ENCODE data around the gene CAMTA1.

The CAMTA1 gene

DNA sequence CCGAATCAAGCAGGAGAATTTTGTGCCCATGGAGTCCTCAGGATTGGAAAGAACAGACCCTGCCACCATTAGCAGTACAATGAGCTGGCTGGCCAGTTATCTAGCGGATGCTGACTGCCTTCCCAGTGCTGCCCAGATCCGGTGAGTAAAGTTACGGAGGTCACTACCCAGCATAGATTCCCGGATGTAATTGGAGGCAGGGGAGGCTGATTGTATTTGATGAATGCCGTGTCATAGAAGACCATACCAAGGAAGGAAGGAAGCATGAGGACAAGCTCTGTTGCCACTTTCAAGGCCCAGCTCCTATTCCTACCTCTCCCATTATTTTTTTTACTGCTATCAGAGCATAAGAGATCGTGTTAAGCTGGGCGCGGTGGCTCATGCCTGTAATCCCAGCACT lies 959.6 kb downstream of the CAMTA1 start:
- H3K27ac ChIP-seq (ENCODE audit: low read depth, low read length), result no peak overlapping the region
- no peak overlapping the region for H3K4me3 ChIP-seq (ENCODE audit: low read depth in 1 of 5, low read length in 5 of 5)
- H3K4me1 ChIP-seq (ENCODE audit: control insufficient read depth in 5 of 5, insufficient read depth in 5 of 5, low read length in 5 of 5), result no peaks in the 10 kb centered on the region
- H3K9me3 ChIP-seq (ENCODE audit: control insufficient read depth in 5 of 5, low read length in 5 of 5), result no peaks in the 10 kb centered on the region
- H3K27me3 ChIP-seq (ENCODE audit: control insufficient read depth in 5 of 5, insufficient read depth in 4 of 5, low read length in 5 of 5), result no peaks in the 10 kb centered on the region
- H3K9ac ChIP-seq (ENCODE audit: low read length in 5 of 5), result no peak overlapping the region
- H3K36me3 ChIP-seq (ENCODE audit: control insufficient read depth in 5 of 5, insufficient read depth in 5 of 5, low read length in 5 of 5), result peaks cover 0 to 22% (median 0%) of the 10 kb centered on the region in 5 donors

DNA sequence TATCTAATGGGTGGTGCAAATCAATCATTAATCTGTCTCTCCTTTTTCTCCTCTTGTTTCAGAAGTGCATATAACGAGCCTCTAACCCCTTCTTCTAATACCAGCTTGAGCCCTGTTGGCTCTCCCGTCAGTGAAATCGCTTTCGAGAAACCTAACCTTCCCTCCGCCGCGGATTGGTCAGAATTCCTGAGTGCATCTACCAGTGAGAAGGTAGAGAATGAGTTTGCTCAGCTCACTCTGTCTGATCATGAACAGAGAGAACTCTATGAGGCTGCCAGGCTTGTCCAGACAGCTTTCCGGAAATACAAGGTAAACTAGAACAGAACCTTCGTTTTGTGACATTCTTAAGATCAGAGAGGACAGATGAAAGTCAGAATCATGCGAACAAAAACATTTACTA lies 960.5 kb downstream of the CAMTA1 start:
- no peaks in the 10 kb centered on the region for H3K4me1 ChIP-seq (ENCODE audit: control insufficient read depth in 5 of 5, insufficient read depth in 5 of 5, low read length in 5 of 5)
- H3K9me3 ChIP-seq (ENCODE audit: control insufficient read depth in 5 of 5, low read length in 5 of 5), result no peaks in the 10 kb centered on the region
- peaks cover 0 to 23% (median 0%) of the 10 kb centered on the region in 5 donors for H3K36me3 ChIP-seq (ENCODE audit: control insufficient read depth in 5 of 5, insufficient read depth in 5 of 5, low read length in 5 of 5)
- H3K4me3 ChIP-seq (ENCODE audit: low read depth in 1 of 5, low read length in 5 of 5), result no peak overlapping the region
- H3K9ac ChIP-seq (ENCODE audit: low read length in 5 of 5), result no peak overlapping the region
- H3K27ac ChIP-seq (ENCODE audit: low read depth, low read length), result no peak overlapping the region
- no peaks in the 10 kb centered on the region for H3K27me3 ChIP-seq (ENCODE audit: control insufficient read depth in 5 of 5, insufficient read depth in 4 of 5, low read length in 5 of 5)

DNA sequence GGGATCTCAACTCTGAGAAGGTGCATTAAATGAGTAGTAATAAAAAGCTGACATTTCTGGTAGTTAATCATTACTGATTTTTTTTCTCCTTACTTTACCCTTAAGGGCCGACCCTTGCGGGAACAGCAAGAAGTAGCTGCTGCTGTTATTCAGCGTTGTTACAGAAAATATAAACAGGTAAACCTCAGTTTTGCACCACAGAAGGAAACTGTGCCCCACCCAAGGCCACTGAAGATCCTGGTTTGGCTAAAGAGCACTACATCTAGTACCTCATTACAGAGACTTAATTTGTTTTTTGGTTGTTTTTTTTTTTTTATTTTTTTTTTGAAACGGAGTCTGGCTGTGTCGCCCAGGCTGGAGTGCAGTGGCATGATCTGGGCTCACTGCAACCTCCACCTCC lies 962.4 kb downstream of the CAMTA1 start:
- H3K27ac ChIP-seq (ENCODE audit: low read depth, low read length), result no peak overlapping the region
- H3K36me3 ChIP-seq (ENCODE audit: control insufficient read depth in 5 of 5, insufficient read depth in 5 of 5, low read length in 5 of 5), result peaks cover 0 to 23% (median 0%) of the 10 kb centered on the region in 5 donors
- H3K9me3 ChIP-seq (ENCODE audit: control insufficient read depth in 5 of 5, low read length in 5 of 5), result no peaks in the 10 kb centered on the region
- no peaks in the 10 kb centered on the region for H3K27me3 ChIP-seq (ENCODE audit: control insufficient read depth in 5 of 5, insufficient read depth in 4 of 5, low read length in 5 of 5)
- H3K4me3 ChIP-seq (ENCODE audit: low read depth in 1 of 5, low read length in 5 of 5), result no peak overlapping the region
- peaks cover 0 to 5% (median 3%) of the 10 kb centered on the region in 5 donors for H3K4me1 ChIP-seq (ENCODE audit: control insufficient read depth in 5 of 5, insufficient read depth in 5 of 5, low read length in 5 of 5)
- no peak overlapping the region for H3K9ac ChIP-seq (ENCODE audit: low read length in 5 of 5)

DNA sequence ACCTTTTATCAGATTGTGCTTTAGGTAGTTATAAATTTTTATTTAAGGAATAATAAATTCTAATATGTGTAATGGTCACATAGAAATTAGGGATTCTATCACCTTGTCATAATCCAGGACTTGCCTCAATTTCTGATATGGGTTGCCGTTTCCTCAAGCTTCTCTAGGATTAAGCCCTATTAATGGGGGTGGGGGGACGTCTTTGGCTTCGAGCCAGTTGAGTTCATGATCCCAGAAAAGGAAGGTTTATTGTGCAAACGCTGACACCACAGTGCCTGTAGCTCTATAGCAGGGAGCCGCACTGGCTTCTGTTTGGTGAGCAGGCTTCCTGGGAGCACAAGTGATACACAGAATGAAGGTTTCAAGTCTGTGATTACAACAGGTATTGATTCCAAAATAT lies 963.9 kb downstream of the CAMTA1 start:
- Histone ChIP-seq H3K27me3 (ENCODE audit: control insufficient read depth in 5 of 5, insufficient read depth in 4 of 5, low read length in 5 of 5) (no peaks in the 10 kb centered on the region), H3K9ac (ENCODE audit: low read length in 5 of 5) (no peak overlapping the region), H3K4me3 (ENCODE audit: low read depth in 1 of 5, low read length in 5 of 5) (no peak overlapping the region), H3K9me3 (ENCODE audit: control insufficient read depth in 5 of 5, low read length in 5 of 5) (no peaks in the 10 kb centered on the region), H3K27ac (ENCODE audit: low read depth, low read length) (no peak overlapping the region), H3K36me3 (ENCODE audit: control insufficient read depth in 5 of 5, insufficient read depth in 5 of 5, low read length in 5 of 5) (peaks cover 0 to 23% (median 0%) of the 10 kb centered on the region in 5 donors), H3K4me1 (ENCODE audit: control insufficient read depth in 5 of 5, insufficient read depth in 5 of 5, low read length in 5 of 5) (peaks cover 0 to 15% (median 5%) of the 10 kb centered on the region in 5 donors)

DNA sequence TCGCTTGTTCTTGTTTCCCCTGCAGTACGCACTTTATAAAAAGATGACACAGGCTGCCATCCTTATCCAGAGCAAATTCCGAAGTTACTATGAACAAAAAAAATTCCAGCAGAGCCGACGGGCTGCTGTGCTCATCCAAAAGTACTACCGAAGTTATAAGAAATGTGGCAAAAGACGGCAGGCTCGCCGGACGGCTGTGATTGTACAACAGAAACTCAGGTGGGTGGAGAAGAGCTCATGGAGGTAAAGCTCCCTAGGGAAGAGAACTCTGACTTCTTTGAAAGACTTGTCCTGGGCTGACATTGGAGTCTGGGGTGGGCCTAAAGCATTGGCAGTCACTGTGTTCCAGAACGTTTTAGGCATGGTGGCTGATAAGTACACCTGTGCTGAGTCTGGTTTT lies 965.9 kb downstream of the CAMTA1 start:
- Histone ChIP-seq H3K27me3 (ENCODE audit: control insufficient read depth in 5 of 5, insufficient read depth in 4 of 5, low read length in 5 of 5) (no peaks in the 10 kb centered on the region), H3K9me3 (ENCODE audit: control insufficient read depth in 5 of 5, low read length in 5 of 5) (no peaks in the 10 kb centered on the region), H3K36me3 (ENCODE audit: control insufficient read depth in 5 of 5, insufficient read depth in 5 of 5, low read length in 5 of 5) (peaks cover 0 to 12% (median 0%) of the 10 kb centered on the region in 5 donors), H3K4me1 (ENCODE audit: control insufficient read depth in 5 of 5, insufficient read depth in 5 of 5, low read length in 5 of 5) (peaks cover 0 to 15% (median 5%) of the 10 kb centered on the region in 5 donors), H3K4me3 (ENCODE audit: low read depth in 1 of 5, low read length in 5 of 5) (no peak overlapping the region), H3K9ac (ENCODE audit: low read length in 5 of 5) (no peak overlapping the region), H3K27ac (ENCODE audit: low read depth, low read length) (no peak overlapping the region)

DNA sequence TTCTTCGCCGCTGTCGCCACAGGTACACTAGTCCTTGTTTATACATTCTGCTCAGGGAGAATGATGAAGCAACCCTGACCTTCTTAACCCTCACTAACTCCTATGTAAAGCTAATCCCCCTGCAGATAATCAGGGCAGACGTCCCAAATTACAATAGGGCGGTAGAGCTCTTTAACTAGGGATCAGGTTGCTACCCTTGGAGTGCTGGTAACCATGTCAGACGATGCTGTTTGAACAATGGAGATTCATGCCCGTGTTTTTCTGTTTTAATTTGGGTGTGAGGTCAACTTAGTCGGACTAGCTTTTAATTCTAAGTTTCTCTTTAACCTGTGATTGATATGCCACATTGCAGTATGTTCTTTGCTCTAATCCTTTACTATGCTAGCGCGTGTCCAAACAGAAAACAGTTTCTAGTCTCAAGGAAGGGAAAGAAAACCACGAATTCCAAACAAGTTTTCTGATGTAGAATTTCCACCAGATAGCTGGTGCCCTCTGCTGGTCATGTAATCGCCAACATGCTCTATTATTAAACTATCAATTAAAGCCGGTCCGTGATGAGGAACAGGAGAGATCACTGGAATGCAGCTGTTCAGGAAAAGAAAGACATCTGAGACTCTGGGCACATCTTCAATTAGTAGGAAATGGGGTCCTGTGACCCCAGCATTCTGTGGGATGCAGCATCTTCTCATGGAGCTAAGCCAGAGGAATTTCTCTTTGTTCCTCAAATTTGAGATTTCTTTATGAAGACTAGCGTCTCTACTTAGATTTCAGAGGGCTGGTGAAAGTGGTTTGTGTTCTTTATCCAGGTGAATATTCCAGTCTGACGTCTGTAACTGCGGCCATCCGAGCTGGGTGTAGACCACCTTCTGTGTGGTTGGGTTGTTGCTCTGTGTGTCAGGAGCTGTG lies 967.5 kb downstream of the CAMTA1 start:
- Histone ChIP-seq H3K36me3 (ENCODE audit: control insufficient read depth in 5 of 5, insufficient read depth in 5 of 5, low read length in 5 of 5) (peaks cover 0 to 4% (median 0%) of the 10 kb centered on the region in 5 donors), H3K4me1 (ENCODE audit: control insufficient read depth in 5 of 5, insufficient read depth in 5 of 5, low read length in 5 of 5) (peaks cover 0 to 15% (median 5%) of the 10 kb centered on the region in 5 donors), H3K4me3 (ENCODE audit: low read depth in 1 of 5, low read length in 5 of 5) (peak overlapping the region; percentile 34 to 53 (median 50)), H3K27ac (ENCODE audit: low read depth, low read length) (no peak overlapping the region), H3K9ac (ENCODE audit: low read length in 5 of 5) (peak overlapping the region in 2 of 5 donors; percentile 60 to 73), H3K9me3 (ENCODE audit: control insufficient read depth in 5 of 5, low read length in 5 of 5) (no peaks in the 10 kb centered on the region), H3K27me3 (ENCODE audit: control insufficient read depth in 5 of 5, insufficient read depth in 4 of 5, low read length in 5 of 5) (no peaks in the 10 kb centered on the region)

DNA sequence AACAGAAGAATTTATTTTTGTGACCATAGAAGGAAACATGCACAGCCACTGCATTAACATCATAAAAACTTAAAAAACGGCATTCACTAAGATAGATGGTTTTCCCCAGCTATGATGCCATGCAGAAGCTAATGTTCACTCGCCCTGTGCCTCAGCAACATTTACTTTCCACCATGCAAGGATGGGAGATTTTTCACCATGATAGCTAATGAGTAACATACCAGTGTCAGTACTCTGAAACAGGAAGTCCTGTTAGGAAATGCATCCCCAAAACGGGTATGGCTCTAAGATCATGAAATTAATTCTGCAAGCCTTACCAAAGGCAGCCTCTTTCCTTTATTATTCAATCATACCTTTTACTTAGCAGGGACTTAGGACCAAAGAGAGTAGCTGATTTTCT lies 968.4 kb downstream of the CAMTA1 start:
- Histone ChIP-seq H3K27ac (ENCODE audit: low read depth, low read length) (no peak overlapping the region), H3K4me1 (ENCODE audit: control insufficient read depth in 5 of 5, insufficient read depth in 5 of 5, low read length in 5 of 5) (peaks cover 0 to 15% (median 5%) of the 10 kb centered on the region in 5 donors), H3K36me3 (ENCODE audit: control insufficient read depth in 5 of 5, insufficient read depth in 5 of 5, low read length in 5 of 5) (peaks cover 0 to 4% (median 0%) of the 10 kb centered on the region in 5 donors), H3K9ac (ENCODE audit: low read length in 5 of 5) (no peak overlapping the region), H3K4me3 (ENCODE audit: low read depth in 1 of 5, low read length in 5 of 5) (no peak overlapping the region), H3K9me3 (ENCODE audit: control insufficient read depth in 5 of 5, low read length in 5 of 5) (no peaks in the 10 kb centered on the region), H3K27me3 (ENCODE audit: control insufficient read depth in 5 of 5, insufficient read depth in 4 of 5, low read length in 5 of 5) (no peaks in the 10 kb centered on the region)

DNA sequence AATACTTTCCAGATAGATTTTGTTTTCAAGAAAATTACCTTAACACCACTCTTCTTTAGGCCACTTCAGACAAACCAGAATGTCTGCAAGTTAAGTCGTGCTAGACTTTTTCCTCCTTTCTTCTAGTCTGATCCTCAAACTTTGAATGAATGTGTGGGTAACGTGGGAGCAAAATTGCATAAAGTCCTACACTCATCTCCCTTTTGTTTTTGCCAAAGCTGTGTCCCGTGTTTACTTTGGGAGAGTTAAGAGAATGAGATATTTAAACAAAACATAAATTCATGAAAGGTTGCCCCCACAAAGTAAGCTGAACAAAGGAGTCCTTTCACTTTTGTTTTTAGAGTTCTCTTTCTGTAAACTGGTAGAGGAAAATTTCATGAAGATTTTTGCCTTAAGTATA lies 969.0 kb downstream of the CAMTA1 start:
- Histone ChIP-seq H3K27me3 (ENCODE audit: control insufficient read depth in 5 of 5, insufficient read depth in 4 of 5, low read length in 5 of 5) (no peaks in the 10 kb centered on the region), H3K36me3 (ENCODE audit: control insufficient read depth in 5 of 5, insufficient read depth in 5 of 5, low read length in 5 of 5) (peaks cover 0 to 4% (median 0%) of the 10 kb centered on the region in 5 donors), H3K9me3 (ENCODE audit: control insufficient read depth in 5 of 5, low read length in 5 of 5) (no peaks in the 10 kb centered on the region), H3K27ac (ENCODE audit: low read depth, low read length) (no peak overlapping the region), H3K4me1 (ENCODE audit: control insufficient read depth in 5 of 5, insufficient read depth in 5 of 5, low read length in 5 of 5) (peaks cover 0 to 15% (median 5%) of the 10 kb centered on the region in 5 donors), H3K9ac (ENCODE audit: low read length in 5 of 5) (no peak overlapping the region), H3K4me3 (ENCODE audit: low read depth in 1 of 5, low read length in 5 of 5) (no peak overlapping the region)

DNA sequence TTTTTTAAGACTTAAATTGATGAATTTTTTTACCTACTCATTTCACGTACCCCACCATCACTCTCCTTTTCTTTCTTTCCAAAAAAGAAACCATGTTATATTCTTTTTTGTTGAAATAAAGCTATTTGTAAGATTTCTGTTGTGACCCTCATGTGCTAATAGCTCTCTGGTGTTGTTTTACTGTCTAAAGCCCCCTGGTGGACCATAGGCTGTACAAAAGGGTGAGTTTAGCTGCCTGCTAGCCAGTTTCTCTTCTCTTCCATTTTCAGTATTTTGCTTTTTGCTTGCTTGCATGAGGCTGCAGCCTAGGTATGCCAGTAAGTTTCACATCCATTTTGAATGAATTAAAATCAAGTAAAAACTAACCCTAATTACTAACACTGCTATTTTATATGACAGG lies 970.2 kb downstream of the CAMTA1 start:
- no peaks in the 10 kb centered on the region for H3K9me3 ChIP-seq (ENCODE audit: control insufficient read depth in 5 of 5, low read length in 5 of 5)
- H3K27ac ChIP-seq (ENCODE audit: low read depth, low read length), result no peak overlapping the region
- peaks cover 0 to 22% (median 5%) of the 10 kb centered on the region in 5 donors for H3K4me1 ChIP-seq (ENCODE audit: control insufficient read depth in 5 of 5, insufficient read depth in 5 of 5, low read length in 5 of 5)
- H3K9ac ChIP-seq (ENCODE audit: low read length in 5 of 5), result no peak overlapping the region
- no peak overlapping the region for H3K4me3 ChIP-seq (ENCODE audit: low read depth in 1 of 5, low read length in 5 of 5)
- H3K36me3 ChIP-seq (ENCODE audit: control insufficient read depth in 5 of 5, insufficient read depth in 5 of 5, low read length in 5 of 5), result no peaks in the 10 kb centered on the region
- no peaks in the 10 kb centered on the region for H3K27me3 ChIP-seq (ENCODE audit: control insufficient read depth in 5 of 5, insufficient read depth in 4 of 5, low read length in 5 of 5)

DNA sequence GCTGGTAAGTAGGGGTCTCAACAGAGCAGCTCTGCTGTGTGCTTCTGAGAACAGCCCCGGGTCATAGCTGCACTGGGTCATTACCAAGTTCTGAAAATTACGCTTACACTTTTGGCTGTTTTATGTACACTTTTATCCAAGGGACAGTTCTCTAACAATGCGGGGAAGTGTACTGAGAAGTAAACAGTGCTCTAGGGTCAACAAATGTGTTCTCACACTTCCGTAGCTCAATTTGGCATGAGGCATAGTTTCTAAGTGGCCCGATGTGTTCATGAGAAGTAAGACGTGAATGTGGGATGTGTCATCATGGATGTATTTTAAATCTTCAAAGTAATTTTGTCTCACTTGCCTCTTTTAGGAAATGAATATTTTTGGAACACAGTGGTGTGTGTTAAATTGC lies 975.0 kb downstream of the CAMTA1 start:
- H3K36me3 ChIP-seq (ENCODE audit: control insufficient read depth in 5 of 5, insufficient read depth in 5 of 5, low read length in 5 of 5), result no peaks in the 10 kb centered on the region
- no peaks in the 10 kb centered on the region for H3K9me3 ChIP-seq (ENCODE audit: control insufficient read depth in 5 of 5, low read length in 5 of 5)
- no peak overlapping the region for H3K27ac ChIP-seq (ENCODE audit: low read depth, low read length)
- peaks cover 0 to 9% (median 0%) of the 10 kb centered on the region in 5 donors for H3K4me1 ChIP-seq (ENCODE audit: control insufficient read depth in 5 of 5, insufficient read depth in 5 of 5, low read length in 5 of 5)
- no peak overlapping the region for H3K4me3 ChIP-seq (ENCODE audit: low read depth in 1 of 5, low read length in 5 of 5)
- H3K27me3 ChIP-seq (ENCODE audit: control insufficient read depth in 5 of 5, insufficient read depth in 4 of 5, low read length in 5 of 5), result no peaks in the 10 kb centered on the region
- peak overlapping the region in 1 of 5 donors; percentile 2 for H3K9ac ChIP-seq (ENCODE audit: low read length in 5 of 5)

Data from subcutaneous abdominal adipose tissue (tissue), 5 donors.